ENCODE data around the gene SOS2.

GRCh38 chr14:50139192-50139591, 92.2 kb downstream of the SOS2 start:
- TF ChIP-seq CTCF (optimal IDR thresholded peaks at IDR 0.05 in 1 of 3, IDR thresholded peaks at IDR 0.05 in 1 of 3, conservative IDR thresholded peaks at IDR 0.05 in 1 of 3; ENCODE audit: extremely low read depth in 1 of 3, insufficient read depth in 2 of 3, low read length in 3 of 3) (no peak), EZH2 (IDR thresholded peaks at IDR 0.05; ENCODE audit: low read length) (no peak)

Data from keratinocyte (primary cell).